H1 (cell line): ENCODE measurements around the gene SCYL1. TPM values are rescaled to one million over a fixed set of nuclear protein-coding genes. Genes with fewer than 3 reads are reported as not detected.

Source experiments
- FOSL1 ChIP-seq: IDR thresholded peaks from 2 replicates; pipeline ENCODE4 v1.6.1; 2011; ENCODE audit warnings: mild to moderate bottlenecking, low read depth, low read length, moderate library complexity; ENCODE audit not compliant: insufficient read depth
- GABPA ChIP-seq: IDR thresholded peaks from 2 replicates; pipeline ENCODE4 v1.6.1; 2011; ENCODE audit warnings: mild to moderate bottlenecking, low read length, moderate library complexity, borderline replicate concordance; ENCODE audit not compliant: insufficient read depth
- KDM1A ChIP-seq: fragments of 200-600, 300-600 bp; sonication (generic); IDR thresholded peaks from 2 replicates; pipeline ENCODE4 v1.7.1; 2016; ENCODE audit warnings: mild to moderate bottlenecking, low read length, borderline replicate concordance
- polyA plus RNA-seq, 7 experiments: library from polyadenylated mRNA; depleted of rRNA in 3 of 7; stranded (reverse) in 5 of 7; unstranded in 2 of 7; fragments of >200 nt in 5 of 7; fragments of 200-250 nt in 2 of 7; gene quantifications; 1 replicate in 5 of 7; 2 replicates in 1 of 7; 4 replicates in 1 of 7; pipeline versions ENCODE4 v1.2.1 to v1.2.3, GENCODE V29; 2011 to 2013; ENCODE audit warnings: missing spikeins in 2 of 7, mixed read lengths in 2 of 7
- total RNA-seq: library from RNA; stranded (reverse); fragmentation: NEBNext Ultra II Directional; extraction: Animal tissue kit (Norgen Biotek cat#: 25700); gene quantifications from 2 replicates; pipeline ENCODE4 v1.2.1, GENCODE V29; 2021
- TF ChIP-seq, protein P1 (sequence below): fragments of 300-600 bp; sonication (generic); IDR thresholded peaks from 2 replicates; pipeline ENCODE4 v1.7.1; 2012; ENCODE audit warnings: low read length, moderate library complexity, mild to moderate bottlenecking, inconsistent platforms; ENCODE audit not compliant: insufficient replicate concordance
- TF ChIP-seq, protein P2 (sequence below): IDR thresholded peaks from 2 replicates; pipeline ENCODE4 v1.6.1; 2012; ENCODE audit warnings: inconsistent platforms
- TF ChIP-seq, protein P3 (sequence below): IDR thresholded peaks from 2 replicates; pipeline ENCODE4 v1.6.1; 2012; ENCODE audit warnings: inconsistent platforms
- TF ChIP-seq, protein P4 (sequence below): IDR thresholded peaks from 2 replicates; pipeline ENCODE4 v1.6.1; 2011; ENCODE audit warnings: low read length, improper control_type of control experiment

The SCYL1 gene
- total and polyA plus RNA-seq, 2 of the 8 experiments (the other 6 are each of a cell fraction or from before 2014, with no cell fraction given): 59.8 to 77.7 TPM

DNA sequence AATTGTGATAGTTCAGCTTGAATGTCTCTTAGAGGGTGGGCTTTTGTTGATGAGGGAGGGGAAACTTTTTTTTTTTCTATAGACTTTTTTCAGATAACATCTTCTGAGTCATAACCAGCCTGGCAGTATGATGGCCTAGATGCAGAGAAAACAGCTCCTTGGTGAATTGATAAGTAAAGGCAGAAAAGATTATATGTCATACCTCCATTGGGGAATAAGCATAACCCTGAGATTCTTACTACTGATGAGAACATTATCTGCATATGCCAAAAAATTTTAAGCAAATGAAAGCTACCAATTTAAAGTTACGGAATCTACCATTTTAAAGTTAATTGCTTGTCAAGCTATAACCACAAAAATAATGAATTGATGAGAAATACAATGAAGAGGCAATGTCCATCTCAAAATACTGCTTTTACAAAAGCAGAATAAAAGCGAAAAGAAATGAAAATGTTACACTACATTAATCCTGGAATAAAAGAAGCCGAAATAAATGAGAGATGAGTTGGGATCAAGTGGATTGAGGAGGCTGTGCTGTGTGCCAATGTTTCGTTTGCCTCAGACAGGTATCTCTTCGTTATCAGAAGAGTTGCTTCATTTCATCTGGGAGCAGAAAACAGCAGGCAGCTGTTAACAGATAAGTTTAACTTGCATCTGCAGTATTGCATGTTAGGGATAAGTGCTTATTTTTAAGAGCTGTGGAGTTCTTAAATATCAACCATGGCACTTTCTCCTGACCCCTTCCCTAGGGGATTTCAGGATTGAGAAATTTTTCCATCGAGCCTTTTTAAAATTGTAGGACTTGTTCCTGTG lies 22.1 kb upstream of the SCYL1 start (continued):
- TF ChIP-seq, protein P1, sequence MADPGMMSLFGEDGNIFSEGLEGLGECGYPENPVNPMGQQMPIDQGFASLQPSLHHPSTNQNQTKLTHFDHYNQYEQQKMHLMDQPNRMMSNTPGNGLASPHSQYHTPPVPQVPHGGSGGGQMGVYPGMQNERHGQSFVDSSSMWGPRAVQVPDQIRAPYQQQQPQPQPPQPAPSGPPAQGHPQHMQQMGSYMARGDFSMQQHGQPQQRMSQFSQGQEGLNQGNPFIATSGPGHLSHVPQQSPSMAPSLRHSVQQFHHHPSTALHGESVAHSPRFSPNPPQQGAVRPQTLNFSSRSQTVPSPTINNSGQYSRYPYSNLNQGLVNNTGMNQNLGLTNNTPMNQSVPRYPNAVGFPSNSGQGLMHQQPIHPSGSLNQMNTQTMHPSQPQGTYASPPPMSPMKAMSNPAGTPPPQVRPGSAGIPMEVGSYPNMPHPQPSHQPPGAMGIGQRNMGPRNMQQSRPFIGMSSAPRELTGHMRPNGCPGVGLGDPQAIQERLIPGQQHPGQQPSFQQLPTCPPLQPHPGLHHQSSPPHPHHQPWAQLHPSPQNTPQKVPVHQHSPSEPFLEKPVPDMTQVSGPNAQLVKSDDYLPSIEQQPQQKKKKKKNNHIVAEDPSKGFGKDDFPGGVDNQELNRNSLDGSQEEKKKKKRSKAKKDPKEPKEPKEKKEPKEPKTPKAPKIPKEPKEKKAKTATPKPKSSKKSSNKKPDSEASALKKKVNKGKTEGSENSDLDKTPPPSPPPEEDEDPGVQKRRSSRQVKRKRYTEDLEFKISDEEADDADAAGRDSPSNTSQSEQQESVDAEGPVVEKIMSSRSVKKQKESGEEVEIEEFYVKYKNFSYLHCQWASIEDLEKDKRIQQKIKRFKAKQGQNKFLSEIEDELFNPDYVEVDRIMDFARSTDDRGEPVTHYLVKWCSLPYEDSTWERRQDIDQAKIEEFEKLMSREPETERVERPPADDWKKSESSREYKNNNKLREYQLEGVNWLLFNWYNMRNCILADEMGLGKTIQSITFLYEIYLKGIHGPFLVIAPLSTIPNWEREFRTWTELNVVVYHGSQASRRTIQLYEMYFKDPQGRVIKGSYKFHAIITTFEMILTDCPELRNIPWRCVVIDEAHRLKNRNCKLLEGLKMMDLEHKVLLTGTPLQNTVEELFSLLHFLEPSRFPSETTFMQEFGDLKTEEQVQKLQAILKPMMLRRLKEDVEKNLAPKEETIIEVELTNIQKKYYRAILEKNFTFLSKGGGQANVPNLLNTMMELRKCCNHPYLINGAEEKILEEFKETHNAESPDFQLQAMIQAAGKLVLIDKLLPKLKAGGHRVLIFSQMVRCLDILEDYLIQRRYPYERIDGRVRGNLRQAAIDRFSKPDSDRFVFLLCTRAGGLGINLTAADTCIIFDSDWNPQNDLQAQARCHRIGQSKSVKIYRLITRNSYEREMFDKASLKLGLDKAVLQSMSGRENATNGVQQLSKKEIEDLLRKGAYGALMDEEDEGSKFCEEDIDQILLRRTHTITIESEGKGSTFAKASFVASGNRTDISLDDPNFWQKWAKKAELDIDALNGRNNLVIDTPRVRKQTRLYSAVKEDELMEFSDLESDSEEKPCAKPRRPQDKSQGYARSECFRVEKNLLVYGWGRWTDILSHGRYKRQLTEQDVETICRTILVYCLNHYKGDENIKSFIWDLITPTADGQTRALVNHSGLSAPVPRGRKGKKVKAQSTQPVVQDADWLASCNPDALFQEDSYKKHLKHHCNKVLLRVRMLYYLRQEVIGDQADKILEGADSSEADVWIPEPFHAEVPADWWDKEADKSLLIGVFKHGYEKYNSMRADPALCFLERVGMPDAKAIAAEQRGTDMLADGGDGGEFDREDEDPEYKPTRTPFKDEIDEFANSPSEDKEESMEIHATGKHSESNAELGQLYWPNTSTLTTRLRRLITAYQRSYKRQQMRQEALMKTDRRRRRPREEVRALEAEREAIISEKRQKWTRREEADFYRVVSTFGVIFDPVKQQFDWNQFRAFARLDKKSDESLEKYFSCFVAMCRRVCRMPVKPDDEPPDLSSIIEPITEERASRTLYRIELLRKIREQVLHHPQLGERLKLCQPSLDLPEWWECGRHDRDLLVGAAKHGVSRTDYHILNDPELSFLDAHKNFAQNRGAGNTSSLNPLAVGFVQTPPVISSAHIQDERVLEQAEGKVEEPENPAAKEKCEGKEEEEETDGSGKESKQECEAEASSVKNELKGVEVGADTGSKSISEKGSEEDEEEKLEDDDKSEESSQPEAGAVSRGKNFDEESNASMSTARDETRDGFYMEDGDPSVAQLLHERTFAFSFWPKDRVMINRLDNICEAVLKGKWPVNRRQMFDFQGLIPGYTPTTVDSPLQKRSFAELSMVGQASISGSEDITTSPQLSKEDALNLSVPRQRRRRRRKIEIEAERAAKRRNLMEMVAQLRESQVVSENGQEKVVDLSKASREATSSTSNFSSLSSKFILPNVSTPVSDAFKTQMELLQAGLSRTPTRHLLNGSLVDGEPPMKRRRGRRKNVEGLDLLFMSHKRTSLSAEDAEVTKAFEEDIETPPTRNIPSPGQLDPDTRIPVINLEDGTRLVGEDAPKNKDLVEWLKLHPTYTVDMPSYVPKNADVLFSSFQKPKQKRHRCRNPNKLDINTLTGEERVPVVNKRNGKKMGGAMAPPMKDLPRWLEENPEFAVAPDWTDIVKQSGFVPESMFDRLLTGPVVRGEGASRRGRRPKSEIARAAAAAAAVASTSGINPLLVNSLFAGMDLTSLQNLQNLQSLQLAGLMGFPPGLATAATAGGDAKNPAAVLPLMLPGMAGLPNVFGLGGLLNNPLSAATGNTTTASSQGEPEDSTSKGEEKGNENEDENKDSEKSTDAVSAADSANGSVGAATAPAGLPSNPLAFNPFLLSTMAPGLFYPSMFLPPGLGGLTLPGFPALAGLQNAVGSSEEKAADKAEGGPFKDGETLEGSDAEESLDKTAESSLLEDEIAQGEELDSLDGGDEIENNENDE: no peak
- TF ChIP-seq FOSL1: no peak
- TF ChIP-seq, protein P2, sequence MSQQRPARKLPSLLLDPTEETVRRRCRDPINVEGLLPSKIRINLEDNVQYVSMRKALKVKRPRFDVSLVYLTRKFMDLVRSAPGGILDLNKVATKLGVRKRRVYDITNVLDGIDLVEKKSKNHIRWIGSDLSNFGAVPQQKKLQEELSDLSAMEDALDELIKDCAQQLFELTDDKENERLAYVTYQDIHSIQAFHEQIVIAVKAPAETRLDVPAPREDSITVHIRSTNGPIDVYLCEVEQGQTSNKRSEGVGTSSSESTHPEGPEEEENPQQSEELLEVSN: no peak
- no peak for TF ChIP-seq KDM1A
- TF ChIP-seq, protein P3, sequence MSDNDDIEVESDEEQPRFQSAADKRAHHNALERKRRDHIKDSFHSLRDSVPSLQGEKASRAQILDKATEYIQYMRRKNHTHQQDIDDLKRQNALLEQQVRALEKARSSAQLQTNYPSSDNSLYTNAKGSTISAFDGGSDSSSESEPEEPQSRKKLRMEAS: no peak
- TF ChIP-seq, protein P4, sequence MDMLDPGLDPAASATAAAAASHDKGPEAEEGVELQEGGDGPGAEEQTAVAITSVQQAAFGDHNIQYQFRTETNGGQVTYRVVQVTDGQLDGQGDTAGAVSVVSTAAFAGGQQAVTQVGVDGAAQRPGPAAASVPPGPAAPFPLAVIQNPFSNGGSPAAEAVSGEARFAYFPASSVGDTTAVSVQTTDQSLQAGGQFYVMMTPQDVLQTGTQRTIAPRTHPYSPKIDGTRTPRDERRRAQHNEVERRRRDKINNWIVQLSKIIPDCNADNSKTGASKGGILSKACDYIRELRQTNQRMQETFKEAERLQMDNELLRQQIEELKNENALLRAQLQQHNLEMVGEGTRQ: no peak
- no peak for TF ChIP-seq GABPA
